Nephron progenitor cell (in vitro differentiated cells): ENCODE results near the gene TGFBI.

Source experiments
- DNase-seq: peaks from one replicate; pipeline ENCODE4 v3.0.0; 2021
- H3K27ac Mint-ChIP-seq: 2 replicates; pipeline ENCODE4 v1.8.0; 2021; ENCODE audit warnings: mild to moderate bottlenecking, moderate library complexity, mixed read lengths
- H3K27me3 Mint-ChIP-seq: 2 replicates; pipeline ENCODE4 v1.8.0; 2021; ENCODE audit warnings: mild to moderate bottlenecking, low read depth, mixed read lengths; ENCODE audit not compliant: poor library complexity
- H3K36me3 Mint-ChIP-seq: 2 replicates; pipeline ENCODE4 v1.8.0; 2021; ENCODE audit warnings: low read depth, mixed read lengths
- H3K4me1 Mint-ChIP-seq: 2 replicates; pipeline ENCODE4 v1.8.0; 2021; ENCODE audit warnings: mixed read lengths
- H3K4me3 Mint-ChIP-seq: 2 replicates; pipeline ENCODE4 v1.8.0; 2021; ENCODE audit warnings: mild to moderate bottlenecking, moderate library complexity, mixed read lengths
- H3K9me3 Mint-ChIP-seq: 2 replicates; pipeline ENCODE4 v1.8.0; 2021; ENCODE audit warnings: mild to moderate bottlenecking, moderate library complexity, mixed read lengths
- CTCF ChIP-seq: fragments of 200-600 bp; sonication (generic); IDR thresholded peaks from 2 replicates; pipeline ENCODE4 v1.5.0; 2021; ENCODE audit warnings: antibody characterized with exemption

Gene TGFBI

GRCh38 chr5:136101884-136102283 is 73.1 kb downstream of the TGFBI start:
- no peak for DNase-seq
- Mint-ChIP-seq H3K9me3 (no peaks in the 10 kb centered on the region), H3K27ac (no peak overlapping the region), H3K4me1 (peaks cover 11% of the 10 kb centered on the region), H3K27me3 (peaks cover 18% of the 10 kb centered on the region), H3K4me3 (no peak overlapping the region), H3K36me3 (no peaks in the 10 kb centered on the region)
- TF ChIP-seq CTCF = no peak

- H3K36me3 Mint-ChIP-seq = no peaks in the 10 kb centered on the region
- no peak overlapping the region for H3K27ac Mint-ChIP-seq
- TF ChIP-seq CTCF = no peak
- H3K27me3 Mint-ChIP-seq = peaks cover 11% of the 10 kb centered on the region
- DNase-seq = no peak
- no peak overlapping the region for H3K4me3 Mint-ChIP-seq
- peaks cover 11% of the 10 kb centered on the region for H3K4me1 Mint-ChIP-seq
- no peaks in the 10 kb centered on the region for H3K9me3 Mint-ChIP-seq
Measured at GRCh38 chr5:136103118-136103517, 74.3 kb downstream of the TGFBI start.

- Mint-ChIP-seq H3K27ac (no peak overlapping the region), H3K27me3 (peaks cover 9% of the 10 kb centered on the region), H3K4me1 (peaks cover 11% of the 10 kb centered on the region), H3K4me3 (no peak overlapping the region), H3K36me3 (no peaks in the 10 kb centered on the region), H3K9me3 (no peaks in the 10 kb centered on the region)
- no peak for TF ChIP-seq CTCF
- no peak for DNase-seq
Measured at GRCh38 chr5:136104306-136104965, 75.6 kb downstream of the TGFBI start.

- peaks cover 9% of the 10 kb centered on the region for H3K27me3 Mint-ChIP-seq
- DNase-seq = no peak
- TF ChIP-seq CTCF = no peak
- no peak overlapping the region for H3K4me3 Mint-ChIP-seq
- H3K27ac Mint-ChIP-seq = no peak overlapping the region
- peaks cover 11% of the 10 kb centered on the region for H3K4me1 Mint-ChIP-seq
- H3K9me3 Mint-ChIP-seq = no peaks in the 10 kb centered on the region
- H3K36me3 Mint-ChIP-seq = no peaks in the 10 kb centered on the region
Measured at GRCh38 chr5:136106351-136107031, 77.7 kb downstream of the TGFBI start.

- Mint-ChIP-seq H3K27ac (no peak overlapping the region), H3K9me3 (no peaks in the 10 kb centered on the region), H3K4me1 (peaks cover 11% of the 10 kb centered on the region), H3K4me3 (no peak overlapping the region), H3K27me3 (peaks cover 9% of the 10 kb centered on the region), H3K36me3 (no peaks in the 10 kb centered on the region)
- DNase-seq = no peak
- no peak for TF ChIP-seq CTCF
Measured at GRCh38 chr5:136108180-136108611, 79.4 kb downstream of the TGFBI start.

GRCh38 chr5:136108766-136109165 is 80.0 kb downstream of the TGFBI start:
- Mint-ChIP-seq H3K4me3 (no peak overlapping the region), H3K27me3 (peaks cover 9% of the 10 kb centered on the region), H3K9me3 (no peaks in the 10 kb centered on the region), H3K36me3 (no peaks in the 10 kb centered on the region), H3K4me1 (peaks cover 11% of the 10 kb centered on the region), H3K27ac (no peak overlapping the region)
- DNase-seq = no peak
- no peak for TF ChIP-seq CTCF
